Smooth muscle cell (in vitro differentiated cells): ENCODE data around the gene DNAJC7. TPM values are rescaled to one million over a fixed set of nuclear protein-coding genes. Genes with fewer than 3 reads are reported as not detected.

Experiments used
- DNase-seq: peaks from one replicate; lab custom pipeline; 2025; ENCODE audit not compliant: unreplicated experiment; lab: John Stamatoyannopoulos, UW
- H2AFZ ChIP-seq: fragments of 200-600 bp; sonication (generic); 2 replicates; pipeline ENCODE4 v1.6.0; 2016; ENCODE audit warnings: antibody characterized with exemption, low read depth, mild to moderate bottlenecking
- H3F3A ChIP-seq: fragments of 200-600 bp; sonication (generic); 2 replicates; pipeline ENCODE4 v1.6.0; 2017; ENCODE audit warnings: antibody characterized with exemption, low read depth
- H3K27ac ChIP-seq: fragments of 200-600 bp; sonication (generic); 2 replicates; pipeline ENCODE4 v1.5.1; 2016; ENCODE audit warnings: low read depth, mild to moderate bottlenecking
- H3K27me3 ChIP-seq: fragments of 200-600 bp; sonication (generic); 2 replicates; pipeline ENCODE4 v1.6.1; 2016; ENCODE audit warnings: low read depth, mild to moderate bottlenecking
- H3K36me3 ChIP-seq: fragments of 200-600 bp; sonication (generic); 2 replicates; pipeline ENCODE4 v1.5.1; 2016; ENCODE audit warnings: low read depth
- H3K4me1 ChIP-seq: fragments of 200-600 bp; sonication (generic); 2 replicates; pipeline ENCODE4 v1.5.1; 2016; ENCODE audit warnings: low read depth
- H3K4me2 ChIP-seq: fragments of 200-600 bp; sonication (generic); 2 replicates; pipeline ENCODE4 v1.6.0; 2016; ENCODE audit warnings: mild to moderate bottlenecking
- H3K4me3 ChIP-seq: fragments of 200-600 bp; sonication (generic); 2 replicates; pipeline ENCODE4 v1.5.1; 2016; ENCODE audit warnings: mild to moderate bottlenecking
- H3K79me2 ChIP-seq: fragments of 200-600 bp; sonication (generic); 2 replicates; pipeline ENCODE4 v1.6.0; 2016; ENCODE audit warnings: low read depth, mild to moderate bottlenecking
- H3K9ac ChIP-seq: fragments of 200-600 bp; sonication (generic); 2 replicates; pipeline ENCODE4 v1.6.0; 2016; ENCODE audit warnings: low read depth
- H3K9me3 ChIP-seq: fragments of 200-600 bp; sonication (generic); replicated peaks from 2 replicates; pipeline ENCODE4 v1.5.1; 2016; ENCODE audit warnings: low read depth
- H4K20me1 ChIP-seq: fragments of 200-600 bp; sonication (generic); 2 replicates; pipeline ENCODE4 v1.6.0; 2016; ENCODE audit warnings: low read depth
- WGBS: methylation state at CpG from one replicate; pipeline ENCODE4 v1.1.7; 2016; ENCODE audit warnings: low lambda C conversion rate; 5-methylcytosine and 5-hydroxymethylcytosine counted together
- polyA plus RNA-seq: library from polyadenylated mRNA; unstranded; fragments of >200 nt; fragmentation: Nextera tagmentation; extraction: Ambion mirVana; gene quantifications from 2 replicates; pipeline ENCODE4 v1.2.1, GENCODE V29; 2016
- total RNA-seq: library from RNA; depleted of rRNA; stranded (reverse); fragments of >200 nt; gene quantifications from 2 replicates; pipeline ENCODE4 v1.2.3, GENCODE V29; 2014
- TF ChIP-seq, protein P1 (sequence below): fragments of 200-600 bp; sonication (generic); IDR thresholded peaks from 2 replicates; pipeline ENCODE4 v1.5.1; 2017; ENCODE audit warnings: borderline replicate concordance, mild to moderate bottlenecking, antibody characterized with exemption; ENCODE audit not compliant: insufficient read depth, poor library complexity, severe bottlenecking

Gene DNAJC7
- total and polyA plus RNA-seq, 2 experiments from 2014 or later = 44.5 to 44.7 TPM

DNA sequence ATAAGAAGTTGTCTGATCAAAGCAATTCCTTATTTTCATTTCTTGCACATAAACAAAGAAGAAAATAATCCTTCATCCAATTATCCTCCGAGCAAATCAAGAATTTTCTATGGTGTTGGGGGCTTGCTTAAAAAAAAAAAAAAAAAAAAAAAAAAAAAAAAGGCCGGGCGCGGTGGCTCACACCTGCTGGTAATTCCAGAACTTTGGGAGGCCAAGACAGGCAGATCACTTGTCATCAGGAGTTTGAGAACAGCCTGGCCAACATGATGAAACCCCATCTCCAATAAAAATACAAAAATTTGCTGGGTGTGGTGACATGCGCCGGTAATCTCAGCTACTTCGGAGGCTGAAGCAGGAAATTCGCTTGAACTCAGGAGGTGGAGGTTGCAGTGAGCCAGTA lies 31.3 kb downstream of the DNAJC7 start:
- no peak overlapping the region for H3K27ac ChIP-seq
- no peak overlapping the region for H3K4me3 ChIP-seq
- peaks cover 26% of the 10 kb centered on the region for H3K36me3 ChIP-seq
- H3K79me2 ChIP-seq = peaks cover 2% of the 10 kb centered on the region
- DNase-seq = no peak
- H3K9ac ChIP-seq = no peak overlapping the region
- peaks cover 2% of the 10 kb centered on the region for H4K20me1 ChIP-seq
- WGBS = 97% methylated on average over 8 of the region's 8 CpGs
- no peak overlapping the region for H3K4me2 ChIP-seq
- no peaks in the 10 kb centered on the region for H3K4me1 ChIP-seq
- H2AFZ ChIP-seq = no peak overlapping the region
- no peaks in the 10 kb centered on the region for H3K9me3 ChIP-seq
- TF ChIP-seq, protein P1, sequence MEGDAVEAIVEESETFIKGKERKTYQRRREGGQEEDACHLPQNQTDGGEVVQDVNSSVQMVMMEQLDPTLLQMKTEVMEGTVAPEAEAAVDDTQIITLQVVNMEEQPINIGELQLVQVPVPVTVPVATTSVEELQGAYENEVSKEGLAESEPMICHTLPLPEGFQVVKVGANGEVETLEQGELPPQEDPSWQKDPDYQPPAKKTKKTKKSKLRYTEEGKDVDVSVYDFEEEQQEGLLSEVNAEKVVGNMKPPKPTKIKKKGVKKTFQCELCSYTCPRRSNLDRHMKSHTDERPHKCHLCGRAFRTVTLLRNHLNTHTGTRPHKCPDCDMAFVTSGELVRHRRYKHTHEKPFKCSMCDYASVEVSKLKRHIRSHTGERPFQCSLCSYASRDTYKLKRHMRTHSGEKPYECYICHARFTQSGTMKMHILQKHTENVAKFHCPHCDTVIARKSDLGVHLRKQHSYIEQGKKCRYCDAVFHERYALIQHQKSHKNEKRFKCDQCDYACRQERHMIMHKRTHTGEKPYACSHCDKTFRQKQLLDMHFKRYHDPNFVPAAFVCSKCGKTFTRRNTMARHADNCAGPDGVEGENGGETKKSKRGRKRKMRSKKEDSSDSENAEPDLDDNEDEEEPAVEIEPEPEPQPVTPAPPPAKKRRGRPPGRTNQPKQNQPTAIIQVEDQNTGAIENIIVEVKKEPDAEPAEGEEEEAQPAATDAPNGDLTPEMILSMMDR = no peak
- H3F3A ChIP-seq = peaks cover 9% of the 10 kb centered on the region
- H3K27me3 ChIP-seq = no peaks in the 10 kb centered on the region

DNA sequence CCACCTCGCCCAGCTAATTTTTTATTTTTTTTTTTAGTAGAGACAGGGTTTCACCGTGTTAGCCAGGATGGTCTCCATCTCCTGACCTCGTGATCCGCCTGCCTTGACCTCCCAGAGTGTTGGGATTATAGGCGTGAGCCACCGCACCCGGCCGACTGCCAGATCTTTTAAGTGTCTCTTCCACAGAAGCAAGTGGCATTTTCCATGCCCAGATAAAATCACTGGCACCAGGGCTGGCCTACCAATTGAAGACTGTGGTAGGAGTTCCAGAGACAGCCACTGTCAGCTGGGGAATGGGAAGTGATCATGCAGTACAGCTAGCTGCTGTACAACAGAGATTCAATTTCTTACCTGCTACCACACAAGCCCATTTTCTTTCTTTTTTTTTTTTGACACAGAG lies 32.8 kb downstream of the DNAJC7 start:
- H3K27ac ChIP-seq = no peak overlapping the region
- peaks cover 32% of the 10 kb centered on the region for H3K36me3 ChIP-seq
- peaks cover 7% of the 10 kb centered on the region for H3K79me2 ChIP-seq
- H3F3A ChIP-seq = peaks cover 9% of the 10 kb centered on the region
- H3K27me3 ChIP-seq = no peaks in the 10 kb centered on the region
- WGBS = over 99% methylated on average over 8 of the region's 8 CpGs
- TF ChIP-seq, protein P1 = no peak
- H3K4me3 ChIP-seq = no peak overlapping the region
- no peaks in the 10 kb centered on the region for H3K9me3 ChIP-seq
- H3K9ac ChIP-seq = no peak overlapping the region
- no peaks in the 10 kb centered on the region for H3K4me1 ChIP-seq
- H4K20me1 ChIP-seq = no peaks in the 10 kb centered on the region
- no peak overlapping the region for H3K4me2 ChIP-seq
- H2AFZ ChIP-seq = no peak overlapping the region
- DNase-seq = no peak

DNA sequence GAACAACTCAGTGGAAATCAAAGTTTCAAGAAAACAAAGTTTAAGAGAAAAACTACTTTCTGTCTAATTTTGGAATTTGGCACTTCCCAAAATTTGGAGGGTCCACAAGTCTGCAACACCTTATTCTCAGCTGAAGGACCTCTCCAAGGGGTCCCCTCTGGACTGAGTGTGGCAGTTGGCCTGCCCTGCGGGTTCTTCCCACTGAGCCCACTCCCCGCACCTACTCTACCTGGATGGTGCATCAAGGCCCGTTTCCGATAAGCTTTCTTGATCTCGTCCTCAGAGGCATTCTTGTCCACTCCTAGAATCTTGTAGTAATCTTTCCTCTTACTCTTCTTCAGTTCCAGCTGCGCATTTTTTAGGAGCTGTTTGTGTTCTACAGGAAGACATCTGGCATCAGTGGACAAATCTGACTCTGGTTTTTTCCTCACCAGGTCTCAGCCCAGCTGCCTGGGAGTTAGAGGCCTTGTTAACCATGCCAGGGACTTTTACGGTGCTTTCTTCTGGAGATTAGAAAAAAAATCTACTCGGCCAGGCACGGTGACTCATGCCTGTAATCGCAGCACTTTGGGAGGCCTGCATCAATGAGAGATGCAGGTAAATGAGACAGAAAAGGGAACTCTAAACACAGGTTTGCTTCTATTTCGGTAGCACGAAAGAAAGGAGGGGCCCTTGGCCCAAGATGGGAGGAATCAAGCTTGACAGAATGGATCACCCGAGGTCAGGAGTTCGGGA lies 35.0 kb downstream of the DNAJC7 start:
- Histone ChIP-seq H3K9ac (no peak overlapping the region), H3K27me3 (no peaks in the 10 kb centered on the region), H4K20me1 (no peaks in the 10 kb centered on the region), H3K4me3 (no peak overlapping the region), H3K4me1 (no peaks in the 10 kb centered on the region), H3F3A (peaks cover 9% of the 10 kb centered on the region), H3K9me3 (no peaks in the 10 kb centered on the region), H3K27ac (peak overlapping the region; percentile 53), H3K36me3 (peaks cover 21% of the 10 kb centered on the region), H3K4me2 (no peak overlapping the region), H3K79me2 (peaks cover 7% of the 10 kb centered on the region), H2AFZ (no peak overlapping the region)
- TF ChIP-seq, protein P1 = no peak
- WGBS = 65% methylated on average over 14 of the region's 14 CpGs
- no peak for DNase-seq

DNA sequence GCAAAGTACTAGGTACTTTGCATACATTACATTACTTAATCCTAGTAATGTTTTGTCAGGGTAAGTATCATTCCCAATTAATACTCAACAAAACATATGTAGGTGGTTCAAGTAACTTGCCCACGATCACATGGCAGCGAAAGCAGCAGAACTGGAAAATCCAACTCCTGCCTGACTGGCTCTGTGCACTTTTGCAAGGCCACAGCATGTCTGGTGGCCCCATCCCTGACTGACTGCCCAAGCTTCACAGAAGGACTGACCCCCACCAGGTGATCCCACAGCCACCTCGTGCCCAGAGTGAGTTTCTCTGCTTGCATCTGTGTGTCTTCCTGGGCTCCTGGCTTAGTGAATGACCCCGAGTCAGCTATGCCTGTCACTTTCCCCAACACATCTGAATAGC lies 39.2 kb downstream of the DNAJC7 start:
- Histone ChIP-seq H3K79me2 (peaks cover 7% of the 10 kb centered on the region), H3K4me3 (no peak overlapping the region), H3K9me3 (no peaks in the 10 kb centered on the region), H3K9ac (no peak overlapping the region), H3K36me3 (peaks cover 23% of the 10 kb centered on the region), H4K20me1 (peaks cover 9% of the 10 kb centered on the region), H3K27ac (no peak overlapping the region), H3K27me3 (no peaks in the 10 kb centered on the region), H2AFZ (no peak overlapping the region), H3K4me2 (no peak overlapping the region), H3K4me1 (no peaks in the 10 kb centered on the region), H3F3A (no peaks in the 10 kb centered on the region)
- DNase-seq = no peak
- TF ChIP-seq, protein P1 = no peak
- WGBS = 92% methylated on average over 4 of the region's 4 CpGs
